OCI-LY1 (cell line): ENCODE measurements around the gene AARS1.
"Not testable (repeated sequence)": the region's sequence is repeated elsewhere in the genome, so short reads cannot be mapped to it uniquely, and the experiment has no call there.

Experiments
- H2AFZ ChIP-seq: fragments of 200-600 bp; sonication (generic), shearing (Covaris generic); 2 replicates; pipeline ENCODE4 v1.6.0; 2014; ENCODE audit warnings: antibody characterized with exemption, mild to moderate bottlenecking, low read length
- H3F3A ChIP-seq: fragments of 200-600 bp; sonication (generic), shearing (Covaris generic); 2 replicates; pipeline ENCODE4 v1.6.0; 2014; ENCODE audit warnings: mild to moderate bottlenecking, antibody characterized with exemption, low read length, moderate library complexity; ENCODE audit not compliant: insufficient read depth
- H3K27ac ChIP-seq: fragments of 200-600 bp; sonication (generic); 2 replicates; pipeline ENCODE4 v1.5.1; 2014; ENCODE audit warnings: low read length, mixed run types, mild to moderate bottlenecking, low read depth; ENCODE audit not compliant: poor library complexity, severe bottlenecking
- H3K27me3 ChIP-seq: fragments of 200-600 bp; sonication (generic); 2 replicates; pipeline ENCODE4 v1.6.0; 2014; ENCODE audit warnings: antibody characterized with exemption, mild to moderate bottlenecking, low read length, moderate library complexity; ENCODE audit not compliant: insufficient read depth
- H3K36me3 ChIP-seq: fragments of 200-600 bp; sonication (generic); 2 replicates; pipeline ENCODE4 v1.6.1; 2014; ENCODE audit warnings: mild to moderate bottlenecking, antibody characterized with exemption, low read length, moderate library complexity, mixed read lengths; ENCODE audit not compliant: insufficient read depth
- H3K4me1 ChIP-seq: fragments of 200-600 bp; sonication (generic); 2 replicates; pipeline ENCODE4 v1.5.1; 2014; ENCODE audit warnings: mild to moderate bottlenecking, low read length, moderate library complexity; ENCODE audit not compliant: insufficient read depth, severe bottlenecking
- H3K4me2 ChIP-seq: fragments of 200-600 bp; sonication (generic), shearing (Covaris generic); 2 replicates; pipeline ENCODE4 v1.6.1; 2014; ENCODE audit warnings: low read length
- H3K4me3 ChIP-seq: fragments of 200-600 bp; sonication (generic); 2 replicates; pipeline ENCODE4 v1.5.1; 2014; ENCODE audit warnings: low read length, low read depth, mild to moderate bottlenecking, mixed read lengths; ENCODE audit not compliant: poor library complexity, severe bottlenecking
- H3K79me2 ChIP-seq: fragments of 200-600 bp; shearing (Covaris generic); 2 replicates; pipeline ENCODE4 v1.6.1; 2016; ENCODE audit warnings: mixed run types, low read length, mixed read lengths; ENCODE audit not compliant: insufficient read depth
- H3K9ac ChIP-seq: fragments of 200-600 bp; sonication (generic), shearing (Covaris generic); 2 replicates; pipeline ENCODE4 v1.6.1; 2014; ENCODE audit warnings: mild to moderate bottlenecking, low read length, mixed read lengths
- H3K9me2 ChIP-seq: fragments of 200-600 bp; sonication (generic), shearing (Covaris generic); 2 replicates; pipeline ENCODE4 v1.6.1; 2014; ENCODE audit warnings: low read depth, mild to moderate bottlenecking, low read length, mixed read lengths
- H3K9me3 ChIP-seq: fragments of 200-600 bp; shearing (Covaris generic); 2 replicates; pipeline ENCODE4 v1.6.1; 2014; ENCODE audit warnings: low read length, mixed read lengths
- H4K20me1 ChIP-seq: fragments of 200-600 bp; sonication (generic), shearing (Covaris generic); 2 replicates; pipeline ENCODE4 v1.6.0; 2016; ENCODE audit warnings: mild to moderate bottlenecking, low read length; ENCODE audit not compliant: insufficient read depth
- EZH2 ChIP-seq: fragments of 200-600 bp; sonication (generic), shearing (Covaris generic); IDR thresholded peaks from 2 replicates; pipeline ENCODE4 v1.8.0; 2017; ENCODE audit warnings: borderline replicate concordance, mixed run types, mild to moderate bottlenecking, antibody characterized with exemption, low read length, moderate library complexity, mixed read lengths
- TF ChIP-seq, protein P1 (sequence below): fragments of 200-600 bp; sonication (generic), shearing (Covaris generic); IDR thresholded peaks from 2 replicates; pipeline ENCODE4 v1.5.1; 2017; ENCODE audit warnings: mild to moderate bottlenecking, antibody characterized with exemption, low read length, moderate library complexity, mixed read lengths

Gene AARS1

GRCh38 chr16:70289229-70290094 lies at the start of gene AARS1:
TSS of gene AARS1 (minus strand) at chr16:70289506. CDS start at chr16:70282763, 6,743 bp downstream.
- H3K79me2 ChIP-seq, result peaks cover 25% of the 10 kb centered on the region
- peak within 1 kb of the TSS; percentile 91 for H3K9ac ChIP-seq
- H3K4me3 ChIP-seq, result peak within 1 kb of the TSS; percentile 78
- H3K4me2 ChIP-seq, result peak within 1 kb of the TSS; percentile 80
- peak within 1 kb of the TSS; percentile 89 for H3K27ac ChIP-seq
- no peak for TF ChIP-seq EZH2
- TF ChIP-seq, protein P1, sequence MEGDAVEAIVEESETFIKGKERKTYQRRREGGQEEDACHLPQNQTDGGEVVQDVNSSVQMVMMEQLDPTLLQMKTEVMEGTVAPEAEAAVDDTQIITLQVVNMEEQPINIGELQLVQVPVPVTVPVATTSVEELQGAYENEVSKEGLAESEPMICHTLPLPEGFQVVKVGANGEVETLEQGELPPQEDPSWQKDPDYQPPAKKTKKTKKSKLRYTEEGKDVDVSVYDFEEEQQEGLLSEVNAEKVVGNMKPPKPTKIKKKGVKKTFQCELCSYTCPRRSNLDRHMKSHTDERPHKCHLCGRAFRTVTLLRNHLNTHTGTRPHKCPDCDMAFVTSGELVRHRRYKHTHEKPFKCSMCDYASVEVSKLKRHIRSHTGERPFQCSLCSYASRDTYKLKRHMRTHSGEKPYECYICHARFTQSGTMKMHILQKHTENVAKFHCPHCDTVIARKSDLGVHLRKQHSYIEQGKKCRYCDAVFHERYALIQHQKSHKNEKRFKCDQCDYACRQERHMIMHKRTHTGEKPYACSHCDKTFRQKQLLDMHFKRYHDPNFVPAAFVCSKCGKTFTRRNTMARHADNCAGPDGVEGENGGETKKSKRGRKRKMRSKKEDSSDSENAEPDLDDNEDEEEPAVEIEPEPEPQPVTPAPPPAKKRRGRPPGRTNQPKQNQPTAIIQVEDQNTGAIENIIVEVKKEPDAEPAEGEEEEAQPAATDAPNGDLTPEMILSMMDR, result no peak
- no peaks in the 10 kb centered on the region for H4K20me1 ChIP-seq
- no peaks in the 10 kb centered on the region for H3K9me2 ChIP-seq
- no peaks in the 10 kb centered on the region for H3K9me3 ChIP-seq
- peaks cover 18% of the 10 kb centered on the region for H3K36me3 ChIP-seq
- no peaks in the 10 kb centered on the region for H3F3A ChIP-seq
- H3K27me3 ChIP-seq, result no peaks in the 10 kb centered on the region
- H2AFZ ChIP-seq, result peak within 1 kb of the TSS; percentile 95
- H3K4me1 ChIP-seq, result peaks cover 14% of the 10 kb centered on the region

DNA sequence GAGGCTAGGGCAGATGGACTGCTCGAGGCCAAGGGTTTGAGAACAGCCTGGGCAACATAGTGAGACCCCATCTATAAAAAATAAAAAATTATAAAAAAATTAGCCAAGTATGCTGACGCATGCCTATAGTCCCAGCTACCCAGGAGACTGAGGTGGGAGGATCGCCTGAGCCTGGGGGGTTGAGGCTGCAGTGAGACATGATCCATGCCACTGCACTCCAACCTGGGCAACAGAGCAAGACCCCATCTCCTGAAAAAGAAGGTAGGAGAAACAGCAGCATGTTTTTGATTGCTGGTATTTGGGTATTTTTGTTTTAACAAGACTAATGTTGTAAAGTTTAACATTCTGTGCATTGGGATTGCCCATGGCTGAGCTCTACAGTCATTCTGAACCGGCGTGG lies 48.5 kb upstream of the AARS1 start:
- Histone ChIP-seq H3K27me3 (no peaks in the 10 kb centered on the region), H3K79me2 (no peaks in the 10 kb centered on the region), H3K9me2 (no peaks in the 10 kb centered on the region), H3F3A (no peaks in the 10 kb centered on the region), H3K9me3 (no peaks in the 10 kb centered on the region), H3K36me3 (peaks cover 31% of the 10 kb centered on the region), H4K20me1 (no peaks in the 10 kb centered on the region), H3K27ac (no peak overlapping the region), H3K4me2 (no peak overlapping the region), H3K4me3 (no peak overlapping the region), H3K4me1 (peaks cover 5% of the 10 kb centered on the region), H2AFZ (no peak overlapping the region), H3K9ac (no peak overlapping the region)
- no peak for TF ChIP-seq EZH2

DNA sequence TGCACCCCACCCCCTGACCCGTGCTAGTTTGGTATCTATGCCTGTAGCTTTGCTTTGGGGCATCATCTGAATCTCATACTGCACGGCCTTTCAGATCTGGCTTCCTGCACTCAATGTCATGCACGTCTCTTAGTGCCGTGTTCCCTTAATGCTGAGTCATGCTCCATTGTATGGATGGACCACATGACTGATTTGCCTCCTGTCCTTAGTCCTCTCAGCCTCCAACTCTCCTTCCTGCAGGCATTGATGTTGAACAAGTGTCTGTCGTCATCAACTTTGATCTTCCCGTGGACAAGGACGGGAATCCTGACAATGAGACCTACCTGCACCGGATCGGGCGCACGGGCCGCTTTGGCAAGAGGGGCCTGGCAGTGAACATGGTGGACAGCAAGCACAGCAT lies 43.4 kb upstream of the AARS1 start:
- H4K20me1 ChIP-seq, H3F3A ChIP-seq, H3K27ac ChIP-seq, H2AFZ ChIP-seq, H3K9me3 ChIP-seq, H3K27me3 ChIP-seq, H3K4me2 ChIP-seq, H3K9me2 ChIP-seq, H3K4me1 ChIP-seq, H3K9ac ChIP-seq, H3K4me3 ChIP-seq, H3K79me2 ChIP-seq: not testable (repeated sequence)
- peaks cover 48% of the 10 kb centered on the region for H3K36me3 ChIP-seq

- peaks cover 48% of the 10 kb centered on the region for H3K36me3 ChIP-seq
- no peaks in the 10 kb centered on the region for H3K27me3 ChIP-seq
- H2AFZ ChIP-seq, result no peak overlapping the region
- H3F3A ChIP-seq, result no peaks in the 10 kb centered on the region
- H3K4me2 ChIP-seq, result no peak overlapping the region
- no peaks in the 10 kb centered on the region for H3K4me1 ChIP-seq
- no peaks in the 10 kb centered on the region for H3K79me2 ChIP-seq
- TF ChIP-seq EZH2, result no peak
- TF ChIP-seq, protein P1, result peak; percentile 64
- no peaks in the 10 kb centered on the region for H3K9me3 ChIP-seq
- H4K20me1 ChIP-seq, result no peaks in the 10 kb centered on the region
- H3K4me3 ChIP-seq, result no peak overlapping the region
- no peak overlapping the region for H3K27ac ChIP-seq
- H3K9ac ChIP-seq, result no peak overlapping the region
- H3K9me2 ChIP-seq, result no peaks in the 10 kb centered on the region
Observed at GRCh38 chr16:70331588-70332358, 42.5 kb upstream of the AARS1 start.
